ENCODE measurements around the gene CXCL10. TPM values are rescaled to one million over a fixed set of nuclear protein-coding genes. Genes with fewer than 3 reads are reported as not detected.
A peak's percentile ranks its signal among the peaks of the same experiment; 100 is the strongest.

Gene CXCL10
- total and polyA plus RNA-seq, 2 of the 4 experiments (the other 2 are of a cell fraction), result 0.15 to 0.18 TPM

DNA sequence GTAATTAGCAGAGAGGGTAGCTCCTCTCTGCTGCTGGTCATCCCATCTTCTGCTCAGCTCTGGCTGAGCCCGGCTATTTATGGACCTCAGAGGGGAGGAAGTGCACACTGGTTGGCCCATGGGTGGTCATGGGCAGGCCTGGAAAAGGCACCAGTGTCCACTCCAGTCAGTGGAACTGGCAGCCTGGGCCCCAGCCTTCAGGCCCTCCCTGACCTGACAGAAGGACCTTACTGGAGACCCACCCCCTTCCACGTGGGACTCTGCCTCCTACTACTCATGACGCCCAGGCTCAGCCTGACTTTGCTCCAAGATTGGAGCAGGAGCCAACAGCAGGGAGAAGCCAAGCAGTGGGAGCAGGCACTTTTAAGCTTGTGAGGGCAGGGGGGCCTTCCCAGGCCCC, 43.2 kb upstream of the CXCL10 start:
- Histone ChIP-seq H4K20me1 (ENCODE audit: insufficient read depth, low read length) (no peaks in the 10 kb centered on the region), H3K14ac (replicated peaks; ENCODE audit: low read depth, low read length) (no peak overlapping the region), H2AK9ac (replicated peaks; ENCODE audit: low read depth, low read length, poor library complexity) (no peak overlapping the region), H2BK20ac (ENCODE audit: low read depth, low read length) (0 out of 2 replicates have a peak overlapping the region, but pooled peaks have one; percentile 32), H2AFZ (replicated peaks; ENCODE audit: low read length, poor library complexity) (no peak overlapping the region), H4K5ac (ENCODE audit: low read depth, low read length) (no peak overlapping the region; the same call in 1 of the 2 replicates), H3K4ac (ENCODE audit: low read depth, low read length) (no peak overlapping the region), H3K27ac (ENCODE audit: insufficient read depth, low read length) (no peak overlapping the region), H2AK5ac (ENCODE audit: low read depth, low read length) (no peak overlapping the region), H2BK120ac (ENCODE audit: low read depth, low read length) (peak overlapping the region; percentile 8; the same call in 1 of the 2 replicates), H3K36me3 (ENCODE audit: control insufficient read depth, insufficient read depth, low read length) (no peaks in the 10 kb centered on the region), H3K18ac (ENCODE audit: low read depth, low read length) (no peak overlapping the region), H3K4me1 (ENCODE audit: control insufficient read depth, insufficient read depth, low read length) (no peaks in the 10 kb centered on the region), H4K8ac (ENCODE audit: low read depth in 2 of 2, low read length in 2 of 2) (no peak overlapping the region), H3K9me3 (ENCODE audit: control insufficient read depth, insufficient read depth, low read length) (no peaks in the 10 kb centered on the region), H3K79me1 (ENCODE audit: low read depth in 1 of 2, low read length in 2 of 2) (no peaks in the 10 kb centered on the region), H2BK15ac (ENCODE audit: low read depth, low read length) (peak overlapping the region; percentile 53; the same call in 1 of the 3 replicates), H3K9ac (ENCODE audit: low read depth, low read length) (no peak overlapping the region), H3K4me3 (ENCODE audit: insufficient read depth, low read depth, low read length) (no peak overlapping the region), H3K56ac (ENCODE audit: extremely low read depth, insufficient read depth, low read length) (no peak overlapping the region), H3K23ac (ENCODE audit: low read depth, low read length) (no peak overlapping the region), H2BK5ac (ENCODE audit: low read depth, low read length, poor library complexity, severe bottlenecking) (no peak overlapping the region), H3K27me3 (ENCODE audit: control insufficient read depth, insufficient read depth, low read length) (no peaks in the 10 kb centered on the region; the same call in 1 of the 2 replicates), H3K4me2 (ENCODE audit: low read depth, low read length) (no peak overlapping the region), H4K91ac (ENCODE audit: insufficient read depth, low read depth, low read length) (no peak overlapping the region), H3K9me1 (ENCODE audit: insufficient read depth, low read length) (no peaks in the 10 kb centered on the region)
- WGBS, 2 experiments (ENCODE audit: extremely low coverage in 2 of 2, insufficient read length in 1 of 2), result no CpG with 5 or more reads among the region's 3 CpGs
- intact Hi-C loops (cut with micrococcal nuclease) (loop anchor here (10.0 kb wide), 1 partner anchor 152 kb away; no protein-coding TSS in a partner anchor), in situ Hi-C loops (cut with MboI; ENCODE audit: low sequenced_read_pairs) (loop anchor here (5.0 kb wide), 1 partner anchor 69 kb away; no protein-coding TSS in a partner anchor), dilution Hi-C loops (cut with HindIII; ENCODE audit: low sequenced_read_pairs, unreplicated experiment) (no loop called here)
- CTCF ChIA-PET, result interaction anchor here (0.6 to 2.0 kb wide), 2 partner anchors 55 to 71 kb away, joined by 4 to 13 read pairs; no protein-coding TSS in a partner anchor
- no peak for TF ChIP-seq POLR2A (IDR thresholded peaks at IDR 0.05; ENCODE audit: low read depth, low read length)
- TF ChIP-seq RAD21 (IDR thresholded peaks at IDR 0.05; ENCODE audit: low read length), result no peak
- no peak for TF ChIP-seq SMC3 (IDR thresholded peaks at IDR 0.05; ENCODE audit: low read depth, low read length)
- no peak for TF ChIP-seq RFX5 (IDR thresholded peaks at IDR 0.05; ENCODE audit: low read depth, low read length)
- TF ChIP-seq, protein P1, sequence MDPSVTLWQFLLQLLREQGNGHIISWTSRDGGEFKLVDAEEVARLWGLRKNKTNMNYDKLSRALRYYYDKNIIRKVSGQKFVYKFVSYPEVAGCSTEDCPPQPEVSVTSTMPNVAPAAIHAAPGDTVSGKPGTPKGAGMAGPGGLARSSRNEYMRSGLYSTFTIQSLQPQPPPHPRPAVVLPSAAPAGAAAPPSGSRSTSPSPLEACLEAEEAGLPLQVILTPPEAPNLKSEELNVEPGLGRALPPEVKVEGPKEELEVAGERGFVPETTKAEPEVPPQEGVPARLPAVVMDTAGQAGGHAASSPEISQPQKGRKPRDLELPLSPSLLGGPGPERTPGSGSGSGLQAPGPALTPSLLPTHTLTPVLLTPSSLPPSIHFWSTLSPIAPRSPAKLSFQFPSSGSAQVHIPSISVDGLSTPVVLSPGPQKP (IDR thresholded peaks at IDR 0.05; ENCODE audit: borderline replicate concordance, low read depth, low read length), result no peak
- TF ChIP-seq, protein P2, sequence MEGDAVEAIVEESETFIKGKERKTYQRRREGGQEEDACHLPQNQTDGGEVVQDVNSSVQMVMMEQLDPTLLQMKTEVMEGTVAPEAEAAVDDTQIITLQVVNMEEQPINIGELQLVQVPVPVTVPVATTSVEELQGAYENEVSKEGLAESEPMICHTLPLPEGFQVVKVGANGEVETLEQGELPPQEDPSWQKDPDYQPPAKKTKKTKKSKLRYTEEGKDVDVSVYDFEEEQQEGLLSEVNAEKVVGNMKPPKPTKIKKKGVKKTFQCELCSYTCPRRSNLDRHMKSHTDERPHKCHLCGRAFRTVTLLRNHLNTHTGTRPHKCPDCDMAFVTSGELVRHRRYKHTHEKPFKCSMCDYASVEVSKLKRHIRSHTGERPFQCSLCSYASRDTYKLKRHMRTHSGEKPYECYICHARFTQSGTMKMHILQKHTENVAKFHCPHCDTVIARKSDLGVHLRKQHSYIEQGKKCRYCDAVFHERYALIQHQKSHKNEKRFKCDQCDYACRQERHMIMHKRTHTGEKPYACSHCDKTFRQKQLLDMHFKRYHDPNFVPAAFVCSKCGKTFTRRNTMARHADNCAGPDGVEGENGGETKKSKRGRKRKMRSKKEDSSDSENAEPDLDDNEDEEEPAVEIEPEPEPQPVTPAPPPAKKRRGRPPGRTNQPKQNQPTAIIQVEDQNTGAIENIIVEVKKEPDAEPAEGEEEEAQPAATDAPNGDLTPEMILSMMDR (conservative IDR thresholded peaks at IDR 0.05; ENCODE audit: low read depth, low read length), result no peak
- no peak for TF ChIP-seq USF2 (IDR thresholded peaks at IDR 0.05; ENCODE audit: low read depth, low read length)
- TF ChIP-seq CEBPB (IDR thresholded peaks at IDR 0.05; ENCODE audit: low read depth, low read length), result no peak
- no peak for TF ChIP-seq MAZ (IDR thresholded peaks at IDR 0.05; ENCODE audit: borderline replicate concordance, low read depth, low read length)
- TF ChIP-seq BHLHE40 (IDR thresholded peaks at IDR 0.05; ENCODE audit: low read depth, low read length), result no peak
- no peak for TF ChIP-seq RCOR1 (IDR thresholded peaks at IDR 0.05; ENCODE audit: insufficient replicate concordance, low read length)
- TF ChIP-seq CHD1 (IDR thresholded peaks at IDR 0.05; ENCODE audit: low read depth, low read length), result no peak
- TF ChIP-seq FOS (IDR thresholded peaks at IDR 0.05; ENCODE audit: low read depth, low read length), result no peak
- no peak for TF ChIP-seq MXI1 (IDR thresholded peaks at IDR 0.05; ENCODE audit: borderline replicate concordance, low read depth, low read length)
- TF ChIP-seq MAFK (IDR thresholded peaks at IDR 0.05; ENCODE audit: low read depth, low read length), result no peak
- TF ChIP-seq NFE2L2 (IDR thresholded peaks at IDR 0.05; ENCODE audit: low read depth, low read length), result no peak
- ATAC-seq (ENCODE audit: low read depth), result no peak
- POLR2A ChIA-PET (ENCODE audit: unreplicated experiment), result no interaction called here
- BruUV-seq (replicated peaks), result no TSS peak
- no peak for DNase-seq
